Activated CD4-positive, alpha-beta memory T cell treated with anti-CD3 and anti-CD28 coated beads, Interleukin-2, amount 10 ng/mL, durations not matched to agents 7 days and 5 days (primary cell): Measurements from ENCODE around the gene FRMPD1. TPM values are rescaled to one million over a fixed set of nuclear protein-coding genes. Genes with fewer than 3 reads are reported as not detected.

Experiments used
- CTCF ChIA-PET: fragments of 350-600 bp; sonication (Branson Sonifier 250); formaldehyde crosslinking; loops from one replicate; lab custom pipeline; 2021; ENCODE audit warnings: antibody characterized with exemption, inconsistent platforms; lab: Charles Lee
- POLR2A ChIA-PET: fragments of 350-600 bp; sonication (Branson Sonifier 250); formaldehyde crosslinking; loops from one replicate; lab custom pipeline; 2021; ENCODE audit warnings: antibody characterized with exemption; lab: Charles Lee
- DNase-seq: peaks from one replicate; pipeline ENCODE4 v3.0.0-alpha.2; 2020
- H3K27ac Mint-ChIP-seq: one replicate; pipeline ENCODE4 v1.8.0; 2021; ENCODE audit warnings: mild to moderate bottlenecking, mixed read lengths
- H3K27me3 Mint-ChIP-seq: one replicate; pipeline ENCODE4 v1.8.0; 2021; ENCODE audit warnings: mixed read lengths
- H3K36me3 Mint-ChIP-seq: one replicate; pipeline ENCODE4 v1.8.0; 2021; ENCODE audit warnings: low read depth, mixed read lengths
- H3K4me1 Mint-ChIP-seq: one replicate; pipeline ENCODE4 v1.8.0; 2021; ENCODE audit warnings: mixed read lengths
- H3K4me3 Mint-ChIP-seq: one replicate; pipeline ENCODE4 v1.8.0; 2021; ENCODE audit warnings: mild to moderate bottlenecking, mixed read lengths
- H3K9me3 Mint-ChIP-seq: one replicate; pipeline ENCODE4 v1.8.0; 2021; ENCODE audit warnings: mixed read lengths
- total RNA-seq, 2 experiments: library from RNA; stranded (reverse); gene quantifications; one replicate each; pipeline ENCODE4 v1.2.3, GENCODE V29; 2021

The FRMPD1 gene
- total RNA-seq, 2 experiments from 2014 or later, result not detected

DNA sequence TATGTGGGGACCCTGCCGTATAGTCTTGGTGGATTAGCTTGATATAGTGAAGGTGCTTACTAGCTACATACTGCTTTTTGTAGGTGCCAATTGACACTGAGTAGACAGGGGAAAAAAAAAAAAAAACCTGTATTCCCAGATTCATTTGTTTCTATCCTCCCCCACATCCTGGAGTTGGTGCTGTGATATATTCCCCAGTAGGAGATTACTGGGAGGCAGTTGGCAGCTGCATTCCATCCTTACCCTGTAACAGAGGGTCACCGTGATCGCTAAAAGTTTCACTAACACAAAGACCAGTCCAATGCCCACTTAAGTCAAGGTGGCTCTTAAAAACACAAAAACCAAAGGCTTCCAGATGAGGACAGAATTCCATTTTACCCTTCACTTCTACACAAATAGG is 30.9 kb upstream of the FRMPD1 start:
- peaks cover 4% of the 10 kb centered on the region for H3K27me3 Mint-ChIP-seq
- ChIA-PET CTCF (no interaction called here), POLR2A (no interaction called here)
- no peak overlapping the region for H3K4me3 Mint-ChIP-seq
- no peak for DNase-seq
- no peaks in the 10 kb centered on the region for H3K36me3 Mint-ChIP-seq
- no peak overlapping the region for H3K27ac Mint-ChIP-seq
- peaks cover 9% of the 10 kb centered on the region for H3K4me1 Mint-ChIP-seq
- no peaks in the 10 kb centered on the region for H3K9me3 Mint-ChIP-seq

DNA sequence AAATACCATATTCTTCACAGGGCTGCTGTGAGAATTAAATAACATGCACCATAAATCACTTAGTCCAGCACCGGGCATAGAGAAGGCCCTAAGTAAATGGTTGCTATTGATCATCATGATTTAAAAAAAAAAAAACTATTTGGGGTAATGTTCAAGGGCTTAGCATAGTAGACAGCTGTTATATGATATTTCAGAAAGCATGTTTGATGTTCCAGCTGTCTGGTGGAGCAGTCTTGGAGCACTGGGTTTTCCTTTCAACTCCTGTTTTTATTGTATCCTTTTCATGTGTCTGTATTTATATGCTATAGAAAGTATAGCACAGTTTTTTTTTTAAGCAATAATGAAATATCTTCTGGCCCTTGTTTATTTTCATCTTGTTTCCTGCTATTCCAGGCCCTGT is 30.4 kb upstream of the FRMPD1 start:
- Mint-ChIP-seq H3K27ac (no peak overlapping the region), H3K27me3 (peaks cover 4% of the 10 kb centered on the region), H3K4me3 (no peak overlapping the region), H3K4me1 (peaks cover 9% of the 10 kb centered on the region), H3K9me3 (no peaks in the 10 kb centered on the region), H3K36me3 (no peaks in the 10 kb centered on the region)
- DNase-seq, result no peak
- CTCF ChIA-PET, result no interaction called here
- POLR2A ChIA-PET, result no interaction called here

GRCh38 chr9:37621273-37622121 is 29.3 kb upstream of the FRMPD1 start:
- no peak overlapping the region for H3K27ac Mint-ChIP-seq
- peaks cover 9% of the 10 kb centered on the region for H3K4me1 Mint-ChIP-seq
- H3K4me3 Mint-ChIP-seq, result no peak overlapping the region
- H3K36me3 Mint-ChIP-seq, result no peaks in the 10 kb centered on the region
- DNase-seq, result no peak
- CTCF ChIA-PET, result interaction anchor here (1.1 kb wide), 1 partner anchor 30 kb away, joined by 3 read pairs; the partner anchor contains the start of gene TOMM5
- POLR2A ChIA-PET, result no interaction called here
- H3K27me3 Mint-ChIP-seq, result peaks cover 4% of the 10 kb centered on the region
- no peaks in the 10 kb centered on the region for H3K9me3 Mint-ChIP-seq

DNA sequence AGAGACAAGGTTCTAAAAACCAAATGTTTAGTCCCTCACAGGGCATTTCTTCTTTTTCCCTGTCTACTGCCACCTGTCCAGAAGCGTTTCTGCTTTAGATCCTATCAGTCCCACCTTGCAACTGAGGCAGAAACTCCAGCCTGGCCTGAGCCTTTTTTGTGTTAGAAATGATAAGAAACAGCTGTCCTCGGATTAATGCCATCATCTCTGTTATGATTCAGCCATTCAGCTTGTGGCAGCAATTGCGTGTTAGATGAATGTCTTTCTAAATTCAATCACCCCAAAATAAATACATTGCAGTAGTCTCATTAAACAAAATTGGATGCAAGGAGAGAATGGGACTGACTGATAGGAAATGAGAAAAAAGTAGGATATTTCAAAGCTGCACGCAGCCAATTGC is 28.3 kb upstream of the FRMPD1 start:
- POLR2A ChIA-PET, result no interaction called here
- H3K36me3 Mint-ChIP-seq, result no peaks in the 10 kb centered on the region
- no peak overlapping the region for H3K27ac Mint-ChIP-seq
- H3K4me1 Mint-ChIP-seq, result peaks cover 9% of the 10 kb centered on the region
- peaks cover 8% of the 10 kb centered on the region for H3K27me3 Mint-ChIP-seq
- no peaks in the 10 kb centered on the region for H3K9me3 Mint-ChIP-seq
- no peak overlapping the region for H3K4me3 Mint-ChIP-seq
- no peak for DNase-seq
- CTCF ChIA-PET, result interaction anchor here (1.1 kb wide), 1 partner anchor 31 kb away, joined by 3 read pairs; the partner anchor contains the start of gene TOMM5

- POLR2A ChIA-PET, result no interaction called here
- DNase-seq, result no peak
- H3K4me3 Mint-ChIP-seq, result no peak overlapping the region
- H3K27me3 Mint-ChIP-seq, result peaks cover 6% of the 10 kb centered on the region
- CTCF ChIA-PET, result no interaction called here
- no peaks in the 10 kb centered on the region for H3K36me3 Mint-ChIP-seq
- peaks cover 3% of the 10 kb centered on the region for H3K4me1 Mint-ChIP-seq
- no peaks in the 10 kb centered on the region for H3K9me3 Mint-ChIP-seq
- H3K27ac Mint-ChIP-seq, result no peak overlapping the region
Observed at GRCh38 chr9:37623267-37623666, 27.5 kb upstream of the FRMPD1 start.

GRCh38 chr9:37624073-37624472 is 26.7 kb upstream of the FRMPD1 start:
- ChIA-PET CTCF (interaction anchor here (0.7 kb wide), 1 partner anchor 24 kb away, joined by 3 read pairs; no protein-coding TSS in a partner anchor), POLR2A (no interaction called here)
- DNase-seq, result no peak
- no peak overlapping the region for H3K27ac Mint-ChIP-seq
- no peak overlapping the region for H3K4me3 Mint-ChIP-seq
- H3K36me3 Mint-ChIP-seq, result no peaks in the 10 kb centered on the region
- peaks cover 6% of the 10 kb centered on the region for H3K27me3 Mint-ChIP-seq
- H3K9me3 Mint-ChIP-seq, result no peaks in the 10 kb centered on the region
- H3K4me1 Mint-ChIP-seq, result no peaks in the 10 kb centered on the region

DNA sequence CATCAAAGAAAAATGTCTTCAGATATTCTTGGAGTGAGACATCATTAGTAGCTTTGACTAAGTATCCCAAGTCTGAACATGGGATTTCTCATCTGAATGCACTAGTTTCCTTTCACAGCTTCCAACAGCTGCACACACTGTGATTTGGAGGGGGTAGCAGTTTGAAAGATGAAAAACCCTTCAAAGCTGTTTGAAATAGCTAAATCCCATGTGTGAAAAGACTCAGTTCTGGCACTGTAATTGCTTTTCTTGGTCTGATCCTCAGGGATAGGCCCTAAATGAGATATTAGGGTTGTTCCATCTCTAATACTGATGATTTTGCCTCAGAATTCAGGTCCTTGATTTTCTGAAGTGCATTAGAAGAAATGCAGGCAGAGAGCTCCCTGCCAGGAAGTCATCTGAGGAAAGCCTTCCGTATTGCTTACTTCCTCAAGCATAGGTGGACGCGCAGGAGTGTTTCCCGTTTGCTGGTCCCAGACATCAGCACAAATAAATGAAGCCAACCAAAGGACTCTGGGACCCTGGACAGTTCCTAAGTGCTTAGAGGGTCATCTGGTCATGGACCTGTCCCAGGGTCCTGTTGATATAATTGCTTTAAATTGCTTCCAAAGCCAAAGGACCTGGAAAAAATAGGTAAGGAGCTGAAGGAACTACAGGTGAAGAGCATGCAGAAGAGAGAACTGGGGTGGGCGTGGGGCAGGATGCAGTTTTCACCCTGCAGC is 25.6 kb upstream of the FRMPD1 start:
- POLR2A ChIA-PET, result no interaction called here
- no peak overlapping the region for H3K27ac Mint-ChIP-seq
- no peaks in the 10 kb centered on the region for H3K4me1 Mint-ChIP-seq
- DNase-seq, result no peak
- no peaks in the 10 kb centered on the region for H3K9me3 Mint-ChIP-seq
- H3K4me3 Mint-ChIP-seq, result no peak overlapping the region
- CTCF ChIA-PET, result interaction anchor here (0.7 kb wide), 1 partner anchor 25 kb away, joined by 3 read pairs; no protein-coding TSS in a partner anchor
- H3K27me3 Mint-ChIP-seq, result peaks cover 6% of the 10 kb centered on the region
- no peaks in the 10 kb centered on the region for H3K36me3 Mint-ChIP-seq

DNA sequence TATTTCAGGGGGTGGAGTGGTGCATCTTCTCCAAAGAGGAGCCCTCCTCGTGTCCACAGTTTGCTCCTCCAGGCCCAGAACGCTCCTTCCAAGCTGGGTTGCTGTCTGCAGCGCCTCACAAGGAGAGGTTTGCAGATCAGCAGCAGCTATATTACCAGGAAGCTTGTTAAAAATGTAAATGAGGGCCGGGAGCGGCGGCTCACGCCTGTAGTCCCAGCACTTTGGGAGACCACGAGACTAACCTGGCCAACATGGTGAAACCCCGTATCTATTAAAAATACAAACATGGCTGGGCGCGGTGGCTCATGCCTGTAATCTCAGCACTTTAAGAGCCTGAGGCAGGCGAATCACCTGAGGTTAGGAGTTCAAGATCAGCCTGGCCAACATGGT is 25.0 kb upstream of the FRMPD1 start:
- H3K4me3 Mint-ChIP-seq, result no peak overlapping the region
- no peaks in the 10 kb centered on the region for H3K4me1 Mint-ChIP-seq
- no peaks in the 10 kb centered on the region for H3K9me3 Mint-ChIP-seq
- CTCF ChIA-PET, result no interaction called here
- H3K27ac Mint-ChIP-seq, result no peak overlapping the region
- H3K36me3 Mint-ChIP-seq, result no peaks in the 10 kb centered on the region
- no peak for DNase-seq
- peaks cover 6% of the 10 kb centered on the region for H3K27me3 Mint-ChIP-seq
- POLR2A ChIA-PET, result no interaction called here

DNA sequence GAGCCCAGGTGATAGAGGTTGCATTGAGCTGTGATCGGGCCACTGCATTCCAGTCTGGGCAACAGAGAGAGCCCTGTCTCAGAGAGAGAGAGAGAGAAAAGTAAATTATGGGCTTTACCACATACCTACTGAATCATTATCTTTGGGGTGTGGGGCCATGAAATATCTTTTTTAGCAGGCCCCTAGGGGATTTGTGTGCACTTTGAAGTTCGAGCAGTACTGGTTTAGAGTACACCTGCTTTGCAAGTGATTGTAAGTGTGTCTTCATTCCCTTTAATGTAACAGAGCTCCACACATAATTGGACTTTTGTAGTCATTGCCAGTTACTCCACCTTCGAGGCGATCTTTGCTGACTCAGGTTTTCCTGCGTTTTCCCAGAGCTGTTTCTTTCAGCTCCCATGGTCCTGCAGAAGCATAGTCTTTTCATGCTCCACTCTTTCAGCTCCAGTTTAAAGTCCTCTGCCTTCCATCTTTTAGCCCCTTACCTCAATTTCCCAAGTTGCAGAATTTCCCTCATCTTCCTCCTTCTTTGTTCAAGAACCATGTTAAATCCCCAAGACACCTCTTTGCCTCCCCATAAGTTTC is 24.0 kb upstream of the FRMPD1 start:
- POLR2A ChIA-PET, result no interaction called here

DNA sequence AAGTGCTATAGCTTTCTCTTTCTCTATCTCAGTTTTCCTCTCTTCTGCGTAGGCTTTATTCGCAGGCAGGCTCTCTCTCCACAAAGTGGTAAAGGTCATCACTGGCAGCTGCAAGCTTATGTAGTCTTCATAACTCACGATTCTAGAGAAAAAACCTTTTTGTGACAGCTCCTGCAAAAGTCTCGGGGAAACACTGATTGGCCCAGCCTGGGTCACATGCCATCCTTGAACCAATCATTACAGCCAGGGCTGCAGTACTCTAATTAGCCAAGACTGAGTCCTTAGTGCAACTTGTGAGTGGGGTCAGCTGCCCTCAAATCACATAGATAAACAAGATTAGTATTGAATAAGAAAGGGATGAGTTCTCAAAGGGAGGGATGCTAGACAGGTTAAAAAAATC is 18.3 kb upstream of the FRMPD1 start:
- CTCF ChIA-PET, result no interaction called here
- Mint-ChIP-seq H3K27ac (no peak overlapping the region), H3K4me3 (no peak overlapping the region), H3K36me3 (no peaks in the 10 kb centered on the region), H3K9me3 (no peaks in the 10 kb centered on the region), H3K27me3 (peaks cover 5% of the 10 kb centered on the region), H3K4me1 (no peaks in the 10 kb centered on the region)
- POLR2A ChIA-PET, result no interaction called here
- no peak for DNase-seq

More for the DNA sequence above, 24.0 kb upstream of the FRMPD1 start:
- Mint-ChIP-seq H3K27me3 (peaks cover 6% of the 10 kb centered on the region), H3K4me1 (no peaks in the 10 kb centered on the region), H3K9me3 (no peaks in the 10 kb centered on the region), H3K36me3 (no peaks in the 10 kb centered on the region), H3K4me3 (no peak overlapping the region), H3K27ac (no peak overlapping the region)
- CTCF ChIA-PET, result interaction anchor here (0.7 kb wide), 3 partner anchors 8 to 146 kb away, joined by 3 read pairs; no protein-coding TSS in a partner anchor
- DNase-seq, result no peak

- Mint-ChIP-seq H3K36me3 (no peaks in the 10 kb centered on the region), H3K4me3 (no peak overlapping the region), H3K27ac (no peak overlapping the region), H3K9me3 (no peaks in the 10 kb centered on the region), H3K27me3 (peaks cover 12% of the 10 kb centered on the region), H3K4me1 (no peaks in the 10 kb centered on the region)
- DNase-seq, result no peak
- ChIA-PET POLR2A (no interaction called here), CTCF (no interaction called here)
Observed at GRCh38 chr9:37635808-37636207, 14.9 kb upstream of the FRMPD1 start.

DNA sequence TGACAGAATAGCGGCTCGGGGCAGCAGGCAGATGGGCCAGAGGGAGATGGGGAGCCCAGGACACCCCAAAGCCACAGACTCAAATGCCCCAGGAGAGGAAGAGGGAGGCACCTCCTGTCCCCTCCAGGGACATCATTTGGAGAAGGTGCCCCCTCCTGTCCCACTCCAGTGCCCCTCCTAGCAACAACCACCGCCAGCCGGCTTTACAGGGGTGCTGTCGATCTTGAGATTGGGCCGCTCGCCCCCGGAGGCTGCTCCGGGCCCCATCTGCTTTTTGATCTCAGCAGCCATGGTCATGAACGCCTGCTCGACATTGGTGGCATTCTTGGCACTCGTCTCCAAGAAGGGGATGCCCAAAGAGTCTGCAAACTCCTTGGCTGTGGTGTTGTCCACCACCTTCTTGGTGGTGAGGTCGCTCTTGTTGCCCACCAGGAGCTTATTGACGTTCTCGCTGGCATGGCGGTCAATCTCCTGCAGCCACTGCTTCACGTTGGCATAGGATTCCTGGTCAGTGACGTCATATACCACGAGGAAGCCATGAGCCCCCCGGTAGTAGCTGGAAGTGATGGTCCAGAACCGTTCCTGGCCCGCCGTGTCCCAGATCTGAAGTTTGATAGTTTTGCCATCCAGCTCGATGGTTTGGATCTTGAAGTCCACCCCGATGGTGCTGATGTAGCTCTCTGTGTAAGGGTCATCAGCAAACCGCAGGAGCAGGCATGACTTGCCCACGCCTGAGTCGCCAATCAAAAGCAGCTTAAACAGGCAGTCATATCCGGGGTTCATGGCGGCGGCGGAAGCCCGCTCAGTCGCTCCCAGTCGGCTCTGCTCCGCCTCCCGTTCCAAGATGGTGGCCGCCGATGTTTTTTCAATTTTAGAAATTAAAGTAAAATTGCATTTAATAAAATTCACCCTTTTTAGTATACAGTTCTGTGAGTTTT is 14.0 kb upstream of the FRMPD1 start:
- no peaks in the 10 kb centered on the region for H3K36me3 Mint-ChIP-seq
- ChIA-PET CTCF (no interaction called here), POLR2A (no interaction called here)
- no peak for DNase-seq
- no peak overlapping the region for H3K27ac Mint-ChIP-seq
- H3K4me1 Mint-ChIP-seq, result no peaks in the 10 kb centered on the region
- no peak overlapping the region for H3K4me3 Mint-ChIP-seq
- H3K9me3 Mint-ChIP-seq, result no peaks in the 10 kb centered on the region
- peaks cover 16% of the 10 kb centered on the region for H3K27me3 Mint-ChIP-seq
